Hepatic stellate cell (primary cell): ENCODE measurements around the gene GOLT1A.
A peak's percentile ranks its signal among the peaks of the same experiment; 100 is the strongest.

ENCODE experiments used
- DNase-seq: peaks from one replicate; pipeline ENCODE4 v3.0.0; 2011; ENCODE audit warnings: low spot score

The GOLT1A gene

DNA sequence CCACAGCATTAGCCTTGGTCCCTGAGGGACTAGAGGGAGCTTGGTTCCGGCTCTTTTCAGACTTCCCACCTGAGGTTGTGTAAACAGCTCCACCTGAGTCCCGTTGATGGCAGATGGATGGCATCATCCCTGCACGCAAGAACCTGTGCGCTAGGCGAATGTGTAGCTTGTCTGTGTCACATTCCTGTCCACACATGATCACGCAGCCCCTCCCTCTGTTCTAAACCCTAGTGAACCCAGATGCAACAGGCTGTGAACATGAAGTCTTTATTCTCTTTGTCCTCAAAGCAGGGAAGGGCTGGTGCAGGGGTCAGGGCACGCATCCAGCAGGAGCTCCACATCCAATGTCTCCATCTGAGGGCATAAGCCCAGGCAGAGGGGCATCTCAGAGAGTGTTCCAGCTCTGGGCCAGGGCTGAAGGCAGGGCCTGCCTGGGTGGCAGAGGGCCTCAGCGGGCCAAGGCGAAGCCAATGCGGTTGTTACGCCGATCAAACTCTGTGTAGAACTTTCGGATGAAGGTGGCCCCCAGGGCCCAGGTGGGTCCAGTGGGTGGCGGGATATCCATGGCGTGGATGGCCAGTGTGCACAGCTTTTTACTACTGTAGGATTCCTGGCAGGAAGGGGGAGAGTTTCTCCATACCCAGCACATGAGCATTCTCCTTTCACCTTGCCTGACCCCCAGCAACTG lies 59.1 kb downstream of the GOLT1A start:
- DNase-seq: no peak

GRCh38 chr1:204153667-204154066 lies 60.1 kb downstream of the GOLT1A start:
- no peak for DNase-seq

- no peak for DNase-seq
Observed at GRCh38 chr1:204152310-204153044, 61.3 kb downstream of the GOLT1A start.

DNA sequence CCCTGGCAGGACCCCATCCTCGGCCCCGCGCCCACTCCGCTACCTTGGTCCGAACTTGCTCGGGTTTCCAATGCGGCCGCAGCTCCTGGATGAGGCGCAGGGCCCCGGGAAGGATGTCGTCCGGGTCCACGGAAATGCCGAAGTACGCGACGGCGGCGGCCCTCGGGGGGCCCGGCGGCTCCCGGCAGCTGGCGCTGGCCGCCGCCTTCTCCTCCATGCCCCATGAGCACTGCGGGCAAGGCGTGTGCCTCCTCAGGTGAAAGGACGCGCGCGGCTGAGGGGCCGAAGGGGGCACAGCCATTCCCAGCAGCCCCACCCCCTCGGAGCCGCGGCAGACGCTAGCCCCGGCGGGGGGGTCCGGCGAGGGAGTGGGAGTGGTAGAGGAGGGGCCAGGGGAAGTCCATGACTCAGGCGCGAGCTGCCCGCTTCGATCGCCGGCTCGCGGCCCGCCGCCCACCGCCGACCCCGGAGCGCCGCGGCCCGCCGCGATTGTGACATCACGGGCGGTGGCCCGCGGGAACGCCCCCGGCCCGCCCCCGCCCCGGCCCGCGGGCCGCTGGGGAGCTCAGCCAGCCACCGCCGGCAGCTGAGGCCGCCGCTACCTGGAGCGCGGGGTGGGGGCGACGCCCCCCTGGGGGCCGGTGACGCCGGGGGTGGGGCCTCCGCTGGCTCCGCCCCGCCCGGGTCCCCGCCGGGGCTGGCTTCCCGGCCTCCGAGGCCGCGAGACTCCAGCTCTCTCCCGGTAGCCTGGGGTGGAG lies 62.1 kb downstream of the GOLT1A start, which contains the start of gene ETNK2:
Gene ETNK2, minus strand, starts transcription at position 493 of the 758 bp plus-strand sequence. Its CDS starts 192 bp downstream, at position 301.
- peak; percentile 87 for DNase-seq

- DNase-seq: no peak
Observed at GRCh38 chr1:204150702-204151551, 62.9 kb downstream of the GOLT1A start.

DNA sequence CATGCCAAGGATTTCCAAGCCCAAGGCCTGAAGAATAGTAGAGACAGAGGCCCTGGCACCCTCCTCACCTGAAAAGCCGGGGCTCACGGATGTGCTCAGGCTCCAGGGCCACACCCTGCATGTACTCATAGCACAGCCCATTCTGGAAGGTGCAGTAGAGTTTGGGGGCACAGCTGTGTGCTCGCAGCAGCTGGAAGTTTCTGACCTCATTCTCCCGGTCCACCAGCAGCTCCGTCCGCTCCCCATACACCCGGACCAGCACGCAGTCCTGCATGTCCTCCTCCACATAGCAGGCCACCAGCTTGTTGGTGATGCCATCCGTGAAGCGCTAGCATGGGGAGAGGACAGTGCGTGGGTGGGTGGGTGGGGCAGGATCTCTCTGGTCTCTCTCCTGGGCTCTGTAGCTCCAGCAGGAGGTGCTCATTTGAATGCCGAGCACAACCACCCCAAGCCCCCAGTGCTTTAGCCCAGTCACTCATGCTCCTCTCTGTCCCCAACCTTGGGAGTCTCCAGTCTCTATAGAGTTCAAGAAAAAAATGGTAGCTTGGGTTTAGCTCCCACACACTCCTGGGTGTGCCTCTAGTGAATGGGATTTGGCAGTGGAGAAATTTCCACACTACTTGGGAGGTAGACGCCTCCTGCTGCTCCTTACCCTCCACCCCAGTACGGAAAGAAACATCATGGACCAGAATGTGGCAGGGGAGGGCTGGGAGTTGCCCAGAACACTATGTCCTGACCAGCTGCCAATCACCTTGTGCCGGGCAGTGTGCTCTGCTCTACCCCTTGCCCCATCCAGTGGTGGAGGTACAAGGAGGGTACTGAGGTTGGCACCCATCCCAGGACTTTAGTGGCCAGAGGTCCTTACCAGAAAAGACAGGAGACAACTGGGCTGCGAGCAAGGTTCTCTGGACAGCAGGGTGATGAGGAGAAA lies 63.9 kb downstream of the GOLT1A start:
- no peak for DNase-seq

DNA sequence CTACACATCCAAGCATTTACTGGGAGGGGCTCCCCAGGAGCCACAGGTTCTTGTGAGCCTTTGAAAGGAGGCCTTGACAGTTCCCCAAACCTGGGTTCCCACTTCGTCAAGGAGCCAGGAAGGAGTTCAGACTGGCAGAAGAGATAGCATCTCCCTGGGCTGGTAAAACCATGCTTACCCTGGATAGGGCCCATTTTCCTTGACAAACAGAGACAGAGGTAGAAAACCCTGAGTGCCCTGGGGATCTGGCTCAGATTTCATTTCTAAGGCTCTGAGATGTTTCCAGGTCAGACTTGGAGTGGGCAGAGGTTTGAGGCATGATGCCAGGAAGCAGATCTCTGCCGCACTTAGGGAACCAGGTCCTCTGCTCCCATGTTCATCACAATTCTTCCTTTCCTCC lies 64.7 kb downstream of the GOLT1A start:
- no peak for DNase-seq
